DND-41 (cell line): Measurements from ENCODE around the gene MYLK2.

Experiments
- EZH2 ChIP-seq: IDR thresholded peaks from 3 replicates; pipeline ENCODE4 v1.6.1; 2012; ENCODE audit warnings: borderline replicate concordance, low read depth, mild to moderate bottlenecking, moderate library complexity, low read length, inconsistent platforms; ENCODE audit not compliant: severe bottlenecking
- TF ChIP-seq, protein P1 (sequence below): IDR thresholded peaks from 2 replicates; pipeline ENCODE4 v1.5.1; 2012; ENCODE audit warnings: borderline replicate concordance, low read length, moderate library complexity, mild to moderate bottlenecking; ENCODE audit not compliant: poor library complexity, severe bottlenecking; ENCODE audit errors: extremely low read depth

DNA sequence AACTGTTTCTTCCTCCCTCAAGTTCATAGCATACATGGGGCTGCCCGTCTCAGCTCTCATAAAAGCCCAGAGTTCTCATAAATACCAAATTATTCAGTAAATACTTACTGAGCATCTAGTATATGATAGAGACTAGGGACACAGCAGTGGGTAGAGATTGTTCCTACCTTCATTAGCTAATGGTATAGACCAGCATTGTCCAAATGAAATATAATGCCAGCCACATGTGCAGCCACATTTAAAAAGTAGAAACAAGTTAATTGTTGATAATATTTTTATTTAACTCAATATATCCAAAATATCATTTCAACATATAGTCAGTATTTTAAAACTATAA, 52.4 kb downstream of the MYLK2 start:
- TF ChIP-seq, protein P1, sequence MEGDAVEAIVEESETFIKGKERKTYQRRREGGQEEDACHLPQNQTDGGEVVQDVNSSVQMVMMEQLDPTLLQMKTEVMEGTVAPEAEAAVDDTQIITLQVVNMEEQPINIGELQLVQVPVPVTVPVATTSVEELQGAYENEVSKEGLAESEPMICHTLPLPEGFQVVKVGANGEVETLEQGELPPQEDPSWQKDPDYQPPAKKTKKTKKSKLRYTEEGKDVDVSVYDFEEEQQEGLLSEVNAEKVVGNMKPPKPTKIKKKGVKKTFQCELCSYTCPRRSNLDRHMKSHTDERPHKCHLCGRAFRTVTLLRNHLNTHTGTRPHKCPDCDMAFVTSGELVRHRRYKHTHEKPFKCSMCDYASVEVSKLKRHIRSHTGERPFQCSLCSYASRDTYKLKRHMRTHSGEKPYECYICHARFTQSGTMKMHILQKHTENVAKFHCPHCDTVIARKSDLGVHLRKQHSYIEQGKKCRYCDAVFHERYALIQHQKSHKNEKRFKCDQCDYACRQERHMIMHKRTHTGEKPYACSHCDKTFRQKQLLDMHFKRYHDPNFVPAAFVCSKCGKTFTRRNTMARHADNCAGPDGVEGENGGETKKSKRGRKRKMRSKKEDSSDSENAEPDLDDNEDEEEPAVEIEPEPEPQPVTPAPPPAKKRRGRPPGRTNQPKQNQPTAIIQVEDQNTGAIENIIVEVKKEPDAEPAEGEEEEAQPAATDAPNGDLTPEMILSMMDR, result no peak
- TF ChIP-seq EZH2, result no peak
